ENCODE data around the gene TFPT.

DNA sequence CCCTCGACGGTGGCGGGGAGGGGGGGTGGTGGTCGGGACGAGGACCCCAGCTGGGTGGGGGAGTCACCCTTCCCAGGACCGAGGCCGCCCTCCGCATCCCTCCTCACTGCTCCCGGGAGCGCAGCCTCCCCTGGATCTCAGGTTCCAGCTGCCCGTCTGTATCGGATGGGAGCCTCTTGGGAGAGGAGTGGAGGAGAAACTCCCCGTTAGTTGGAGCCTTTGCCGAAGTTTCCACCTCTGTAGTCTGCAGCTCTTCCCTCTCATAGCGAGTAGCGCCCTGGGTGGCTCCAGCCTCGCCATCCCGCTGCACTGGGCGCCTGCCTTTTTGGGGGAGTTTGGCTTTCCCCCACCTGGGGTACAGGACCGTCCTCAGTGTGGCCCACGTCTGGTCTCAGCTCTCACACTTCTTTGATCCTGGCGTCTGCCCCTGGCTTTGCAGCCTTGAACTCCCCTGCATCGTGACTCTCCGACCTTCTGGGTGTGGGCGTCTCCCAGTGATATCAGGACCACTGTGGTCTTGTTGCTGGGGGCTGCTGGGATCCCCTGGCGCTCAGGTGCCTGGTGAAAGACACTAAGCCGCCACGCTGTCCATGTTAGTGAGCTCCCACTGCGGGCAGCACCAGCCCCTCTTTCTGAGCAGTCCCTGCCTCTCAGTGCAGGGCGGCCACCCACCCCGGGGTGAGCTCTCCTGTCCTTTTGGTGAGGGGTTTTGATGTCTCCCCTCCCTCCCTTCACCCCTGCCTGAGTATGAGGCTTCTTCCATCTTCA lies 23.2 kb upstream of the TFPT start:
- no peak for TF ChIP-seq POLR2AphosphoS5 (IDR thresholded peaks at IDR 0.05; ENCODE audit: insufficient read depth, low read depth, low read length)
- TF ChIP-seq, protein P1, sequence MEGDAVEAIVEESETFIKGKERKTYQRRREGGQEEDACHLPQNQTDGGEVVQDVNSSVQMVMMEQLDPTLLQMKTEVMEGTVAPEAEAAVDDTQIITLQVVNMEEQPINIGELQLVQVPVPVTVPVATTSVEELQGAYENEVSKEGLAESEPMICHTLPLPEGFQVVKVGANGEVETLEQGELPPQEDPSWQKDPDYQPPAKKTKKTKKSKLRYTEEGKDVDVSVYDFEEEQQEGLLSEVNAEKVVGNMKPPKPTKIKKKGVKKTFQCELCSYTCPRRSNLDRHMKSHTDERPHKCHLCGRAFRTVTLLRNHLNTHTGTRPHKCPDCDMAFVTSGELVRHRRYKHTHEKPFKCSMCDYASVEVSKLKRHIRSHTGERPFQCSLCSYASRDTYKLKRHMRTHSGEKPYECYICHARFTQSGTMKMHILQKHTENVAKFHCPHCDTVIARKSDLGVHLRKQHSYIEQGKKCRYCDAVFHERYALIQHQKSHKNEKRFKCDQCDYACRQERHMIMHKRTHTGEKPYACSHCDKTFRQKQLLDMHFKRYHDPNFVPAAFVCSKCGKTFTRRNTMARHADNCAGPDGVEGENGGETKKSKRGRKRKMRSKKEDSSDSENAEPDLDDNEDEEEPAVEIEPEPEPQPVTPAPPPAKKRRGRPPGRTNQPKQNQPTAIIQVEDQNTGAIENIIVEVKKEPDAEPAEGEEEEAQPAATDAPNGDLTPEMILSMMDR (IDR thresholded peaks at IDR 0.05; ENCODE audit: extremely low read depth in 1 of 2, insufficient read depth in 1 of 2, low read depth in 1 of 2, low read length in 2 of 2): no peak
- no peak for TF ChIP-seq EZH2 (IDR thresholded peaks at IDR 0.05; ENCODE audit: borderline replicate concordance, low read depth, low read length, severe bottlenecking)
- TF ChIP-seq, protein P2, sequence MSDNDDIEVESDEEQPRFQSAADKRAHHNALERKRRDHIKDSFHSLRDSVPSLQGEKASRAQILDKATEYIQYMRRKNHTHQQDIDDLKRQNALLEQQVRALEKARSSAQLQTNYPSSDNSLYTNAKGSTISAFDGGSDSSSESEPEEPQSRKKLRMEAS (IDR thresholded peaks at IDR 0.05; ENCODE audit: insufficient read depth, insufficient read length): no peak
- TF ChIP-seq POLR2A (IDR thresholded peaks at IDR 0.05; ENCODE audit: low read depth, low read length): no peak
- no peak for TF ChIP-seq FOS (IDR thresholded peaks at IDR 0.05; ENCODE audit: borderline replicate concordance, insufficient read depth, low read length)
- TF ChIP-seq JUN (IDR thresholded peaks at IDR 0.05; ENCODE audit: borderline replicate concordance, insufficient read depth, insufficient read length, low read depth): no peak
- no peak for TF ChIP-seq MYC (IDR thresholded peaks at IDR 0.05; ENCODE audit: low read depth, low read length)

Measured in endothelial cell of umbilical vein (primary cell).